HG02763 (cell line): Measurements from ENCODE around the gene PIK3CG.
"Not testable (repeated sequence)": the region's sequence is repeated elsewhere in the genome, so short reads cannot be mapped to it uniquely, and the experiment has no call there.

Experiments
- ATAC-seq: cut with Tn5 transposase; IDR thresholded peaks from one replicate; pipeline ENCODE4 v1.9.1; 2021; ENCODE audit warnings: mild to moderate bottlenecking, moderate library complexity; ENCODE audit not compliant: unreplicated experiment

PIK3CG gene

GRCh38 chr7:106885652-106886051 lies 20.6 kb downstream of the PIK3CG start:
- ATAC-seq: no peak

- ATAC-seq: peak; percentile 69
These were observed 22.3 kb downstream of the PIK3CG start for GRCh38 chr7:106887421-106887820.

- ATAC-seq: no peak
These were observed 23.1 kb downstream of the PIK3CG start for GRCh38 chr7:106888204-106888603.

GRCh38 chr7:106890952-106891351 lies 25.9 kb downstream of the PIK3CG start:
- ATAC-seq: no peak

GRCh38 chr7:106891548-106892410 lies 26.7 kb downstream of the PIK3CG start:
- ATAC-seq: no peak

- ATAC-seq: no peak
These were observed 28.5 kb downstream of the PIK3CG start for GRCh38 chr7:106893591-106893990.

- peak; percentile 96 for ATAC-seq
These were observed 30.3 kb downstream of the PIK3CG start for GRCh38 chr7:106895246-106895864.

GRCh38 chr7:106896231-106896630 lies 31.1 kb downstream of the PIK3CG start:
- no peak for ATAC-seq

GRCh38 chr7:106897553-106897952 lies 32.5 kb downstream of the PIK3CG start:
- not testable (repeated sequence) for ATAC-seq

- not testable (repeated sequence) for ATAC-seq
These were observed 33.9 kb downstream of the PIK3CG start for GRCh38 chr7:106898967-106899366.

GRCh38 chr7:106901828-106902441 lies 36.9 kb downstream of the PIK3CG start:
- no peak for ATAC-seq

- ATAC-seq: no peak
These were observed 40.7 kb downstream of the PIK3CG start for GRCh38 chr7:106905734-106906133.

GRCh38 chr7:106911959-106912358 lies 46.9 kb downstream of the PIK3CG start:
- ATAC-seq: no peak

- ATAC-seq: no peak
These were observed 49.0 kb downstream of the PIK3CG start for GRCh38 chr7:106914018-106914607.

GRCh38 chr7:106915407-106915806 lies 50.3 kb downstream of the PIK3CG start:
- no peak for ATAC-seq

GRCh38 chr7:106915873-106916272 lies 50.8 kb downstream of the PIK3CG start:
- ATAC-seq: peak; percentile 94

- ATAC-seq: no peak
These were observed 51.6 kb downstream of the PIK3CG start for GRCh38 chr7:106916679-106917078.

- no peak for ATAC-seq
These were observed 53.9 kb downstream of the PIK3CG start for GRCh38 chr7:106918991-106919390.

GRCh38 chr7:106924468-106924867 lies 59.4 kb downstream of the PIK3CG start:
- not testable (repeated sequence) for ATAC-seq

GRCh38 chr7:106926892-106927291 lies 61.8 kb downstream of the PIK3CG start:
- no peak for ATAC-seq

- no peak for ATAC-seq
These were observed 62.5 kb downstream of the PIK3CG start for GRCh38 chr7:106927536-106927935.
